H9 (cell line): ENCODE data around the gene SCNN1B. TPM values are rescaled to one million over a fixed set of nuclear protein-coding genes. Genes with fewer than 3 reads are reported as not detected.

Experiments used
- DNase-seq: peaks from one replicate; pipeline ENCODE4 v3.0.0-alpha.2; 2017
- H2AFZ ChIP-seq: one replicate; pipeline ENCODE4 v1.6.1; 2013; ENCODE audit warnings: mild to moderate bottlenecking, low read length, control low read depth, moderate library complexity
- H2AK5ac ChIP-seq: 2 replicates; pipeline ENCODE4 v1.6.1; 2013; ENCODE audit warnings: low read length, control low read depth, mixed read lengths; ENCODE audit not compliant: insufficient read length
- H2BK120ac ChIP-seq: one replicate; pipeline ENCODE4 v1.6.1; 2013; ENCODE audit warnings: low read depth, mild to moderate bottlenecking, low read length, control low read depth, inconsistent platforms; ENCODE audit not compliant: poor library complexity, severe bottlenecking
- H2BK12ac ChIP-seq: 2 replicates; pipeline ENCODE4 v1.6.1; 2013; ENCODE audit warnings: low read length, control low read depth, mixed read lengths, low read depth; ENCODE audit not compliant: insufficient read length
- H2BK15ac ChIP-seq: 2 replicates; pipeline ENCODE4 v1.6.1; 2013; ENCODE audit warnings: low read depth, low read length, control low read depth
- H2BK20ac ChIP-seq: one replicate; pipeline ENCODE4 v1.6.1; 2013; ENCODE audit warnings: low read depth, mild to moderate bottlenecking, low read length, control low read depth, inconsistent platforms; ENCODE audit not compliant: poor library complexity, severe bottlenecking
- H2BK5ac ChIP-seq: 2 replicates; pipeline ENCODE4 v1.6.1; 2013; ENCODE audit warnings: low read length, control low read depth, mixed read lengths; ENCODE audit not compliant: insufficient read length
- H3K14ac ChIP-seq: 2 replicates; pipeline ENCODE4 v1.6.1; 2013; ENCODE audit warnings: low read length, control low read depth; ENCODE audit not compliant: insufficient read depth
- H3K18ac ChIP-seq: 2 replicates; pipeline ENCODE4 v1.6.1; 2013; ENCODE audit warnings: low read depth, mild to moderate bottlenecking, mixed read lengths, low read length, control low read depth; ENCODE audit not compliant: insufficient read length
- H3K23ac ChIP-seq: 2 replicates; pipeline ENCODE4 v1.6.1; 2013; ENCODE audit warnings: low read length, control low read depth, mixed read lengths, low read depth; ENCODE audit not compliant: insufficient read length
- H3K23me2 ChIP-seq: 2 replicates; pipeline ENCODE4 v1.6.1; 2013; ENCODE audit warnings: low read depth, mild to moderate bottlenecking, mixed read lengths, low read length, control low read depth; ENCODE audit not compliant: insufficient read length, poor library complexity, severe bottlenecking
- H3K27ac ChIP-seq: 2 replicates; pipeline ENCODE4 v1.5.1; 2013; ENCODE audit warnings: low read length, control low read depth, mixed read lengths, low read depth; ENCODE audit not compliant: insufficient read length
- H3K27me3 ChIP-seq: 2 replicates; pipeline ENCODE4 v1.6.1; 2013; ENCODE audit warnings: low read length, control low read depth, inconsistent platforms; ENCODE audit not compliant: insufficient read depth
- H3K4ac ChIP-seq: 2 replicates; pipeline ENCODE4 v1.6.1; 2013; ENCODE audit warnings: low read depth, mild to moderate bottlenecking, control low read depth, inconsistent platforms, low read length, moderate library complexity
- H3K4me1 ChIP-seq: 2 replicates; pipeline ENCODE4 v1.6.1; 2013; ENCODE audit warnings: low read length, control low read depth, inconsistent platforms; ENCODE audit not compliant: insufficient read depth
- H3K4me2 ChIP-seq: 2 replicates; pipeline ENCODE4 v1.6.1; 2013; ENCODE audit warnings: low read length, control low read depth, mixed read lengths; ENCODE audit not compliant: insufficient read length, insufficient read depth
- H3K56ac ChIP-seq: 2 replicates; pipeline ENCODE4 v1.6.1; 2013; ENCODE audit warnings: low read depth, mild to moderate bottlenecking, mixed read lengths, low read length, control low read depth; ENCODE audit not compliant: insufficient read length
- H3K79me1 ChIP-seq: 2 replicates; pipeline ENCODE4 v1.6.1; 2013; ENCODE audit warnings: low read depth, mild to moderate bottlenecking, moderate library complexity, low read length, control low read depth, inconsistent platforms; ENCODE audit not compliant: insufficient read depth, poor library complexity, severe bottlenecking
- H3K79me2 ChIP-seq: 2 replicates; pipeline ENCODE4 v1.6.1; 2013; ENCODE audit warnings: low read length, control low read depth, inconsistent platforms; ENCODE audit not compliant: insufficient read depth
- H3K9ac ChIP-seq: 2 replicates; pipeline ENCODE4 v1.6.1; 2013; ENCODE audit warnings: low read length, control low read depth, mixed read lengths; ENCODE audit not compliant: insufficient read length; ENCODE audit errors: extremely low read depth
- H3K9me3 ChIP-seq: one replicate; pipeline ENCODE4 v1.6.1; 2013; ENCODE audit warnings: low read depth, low read length, inconsistent platforms; ENCODE audit not compliant: control insufficient read depth
- H3T11ph ChIP-seq: one replicate; pipeline ENCODE4 v1.6.1; 2013; ENCODE audit warnings: mild to moderate bottlenecking, low read length, control low read depth, inconsistent platforms
- H4K20me1 ChIP-seq: one replicate; pipeline ENCODE4 v1.6.1; 2013; ENCODE audit not compliant: control insufficient read depth, insufficient read length, insufficient read depth
- H4K5ac ChIP-seq: 2 replicates; pipeline ENCODE4 v1.6.1; 2013; ENCODE audit warnings: low read depth, mild to moderate bottlenecking, mixed read lengths, low read length, control low read depth; ENCODE audit not compliant: insufficient read length
- H4K8ac ChIP-seq: replicated peaks from 2 replicates; pipeline ENCODE4 v1.6.1; 2013; ENCODE audit warnings: low read length, control low read depth, mixed read lengths, low read depth; ENCODE audit not compliant: insufficient read length
- H4K91ac ChIP-seq: 2 replicates; pipeline ENCODE4 v1.6.1; 2013; ENCODE audit warnings: low read depth, mild to moderate bottlenecking, moderate library complexity, mixed read lengths, low read length, control low read depth; ENCODE audit not compliant: insufficient read length
- H3K27ac Mint-ChIP-seq, 3 experiments: 2 replicates in 2 of 3; 3 replicates in 1 of 3; pipeline ENCODE4 v1.8.0; 2020 to 2021; ENCODE audit warnings: mixed read lengths in 3 of 3, mild to moderate bottlenecking in 1 of 3, moderate library complexity in 1 of 3
- H3K27me3 Mint-ChIP-seq: 2 replicates; pipeline ENCODE4 v1.8.0; 2021; ENCODE audit warnings: low read depth, mild to moderate bottlenecking, moderate library complexity, mixed read lengths
- H3K36me3 Mint-ChIP-seq, 3 experiments: 2 replicates in 2 of 3; 3 replicates in 1 of 3; pipeline ENCODE4 v1.8.0; 2020 to 2021; ENCODE audit warnings: low read depth in 3 of 3, mixed read lengths in 3 of 3; ENCODE audit not compliant: insufficient read depth in 1 of 3
- H3K4me1 Mint-ChIP-seq, 2 experiments: 2 replicates each; pipeline ENCODE4 v1.8.0; 2020; ENCODE audit warnings: mixed read lengths in 2 of 2
- H3K4me3 Mint-ChIP-seq, 2 experiments: 2 replicates in 1 of 2; 3 replicates in 1 of 2; pipeline ENCODE4 v1.8.0; 2020 to 2021; ENCODE audit warnings: mild to moderate bottlenecking in 2 of 2, mixed read lengths in 2 of 2, moderate library complexity in 1 of 2
- H3K9me3 Mint-ChIP-seq, 2 experiments: 2 replicates in 1 of 2; 3 replicates in 1 of 2; pipeline ENCODE4 v1.8.0; 2020; ENCODE audit warnings: mild to moderate bottlenecking in 2 of 2, mixed read lengths in 2 of 2, moderate library complexity in 1 of 2
- WGBS: extraction: QIAGEN DNeasy Blood & Tissue Kit; methylation state at CpG from one replicate; pipeline ENCODE4 v1.1.7; 2013; ENCODE audit warnings: missing lambda C conversion rate, low lambda C conversion rate, mixed read lengths; ENCODE audit not compliant: insufficient read length; ENCODE audit errors: extremely low coverage; 5-methylcytosine and 5-hydroxymethylcytosine counted together
- total RNA-seq: library from RNA; stranded (reverse); gene quantifications from 2 replicates; pipeline ENCODE4 v1.2.1, GENCODE V29; 2021
- TF ChIP-seq, protein P1 (sequence below): fragments of 200-600 bp; sonication (generic); conservative IDR thresholded peaks from 3 replicates; pipeline ENCODE4 v1.8.0; 2021; ENCODE audit warnings: antibody characterized with exemption, mild to moderate bottlenecking

SCNN1B gene
- total RNA-seq, 1 experiment from 2014 or later, result 0.11 TPM

DNA sequence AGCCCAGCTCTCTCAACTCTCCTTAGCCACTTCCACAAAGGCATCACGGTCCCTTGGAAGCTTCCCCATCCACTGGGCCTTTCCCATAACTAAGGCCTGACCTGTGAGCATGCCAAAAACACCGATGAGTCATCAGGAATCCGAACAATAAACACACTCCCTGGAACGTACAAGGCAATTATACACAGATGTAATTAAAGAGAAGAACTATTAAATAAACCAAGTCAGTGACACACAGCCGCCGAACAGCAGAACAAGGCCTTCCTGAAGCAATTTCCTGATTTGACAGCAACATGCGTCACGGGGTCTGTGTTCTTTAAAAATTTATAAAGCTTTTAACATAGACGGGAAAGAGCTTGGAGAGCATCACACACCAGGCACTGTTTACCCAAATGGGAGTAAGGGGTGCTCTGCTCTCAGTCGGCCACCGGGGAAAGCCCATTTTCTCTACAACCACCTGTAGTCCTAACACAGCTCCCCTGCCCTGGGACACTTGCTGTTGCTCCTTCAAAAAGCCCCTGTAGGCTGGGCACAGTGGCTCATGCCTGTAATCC lies 121.5 kb downstream of the SCNN1B start:
- WGBS, result no CpG with 5 or more reads among the region's 11 CpGs
- no peak overlapping the region for H3K23ac ChIP-seq
- H2BK12ac ChIP-seq, result no peak overlapping the region
- H3K27me3 ChIP-seq, result no peaks in the 10 kb centered on the region
- no peaks in the 10 kb centered on the region; the same call in 1 of the 2 replicates for H3K4me1 ChIP-seq
- Mint-ChIP-seq H3K27me3 (no peaks in the 10 kb centered on the region), H3K9me3 (no peaks in the 10 kb centered on the region), H3K36me3 (peaks cover 6 to 24% (median 19%) of the 10 kb centered on the region in 3 experiments; a peak in 5 of 7 replicates), H3K27ac (peak overlapping the region in 2 of 3 experiments; percentile 25 to 88; a peak in 2 of 7 replicates), H3K4me3 (no peak overlapping the region), H3K4me1 (peaks cover 9 to 13% of the 10 kb centered on the region in 2 experiments)
- no peak overlapping the region for H2BK15ac ChIP-seq
- H4K20me1 ChIP-seq, result no peaks in the 10 kb centered on the region
- no peak overlapping the region for H3K18ac ChIP-seq
- no peak overlapping the region for H3K9ac ChIP-seq
- no peak overlapping the region for H4K8ac ChIP-seq
- H2BK120ac ChIP-seq, result no peak overlapping the region
- H4K91ac ChIP-seq, result no peak overlapping the region
- no peak overlapping the region for H3K56ac ChIP-seq
- H3K27ac ChIP-seq, result peak overlapping the region; percentile 49
- no peak overlapping the region for H3K14ac ChIP-seq
- H3T11ph ChIP-seq, result no peak overlapping the region
- no peak overlapping the region for H2BK20ac ChIP-seq
- H4K5ac ChIP-seq, result peak overlapping the region; percentile 42
- H3K4me2 ChIP-seq, result no peak overlapping the region
- no peaks in the 10 kb centered on the region for H3K79me2 ChIP-seq
- no peak overlapping the region for H2BK5ac ChIP-seq
- TF ChIP-seq, protein P1, sequence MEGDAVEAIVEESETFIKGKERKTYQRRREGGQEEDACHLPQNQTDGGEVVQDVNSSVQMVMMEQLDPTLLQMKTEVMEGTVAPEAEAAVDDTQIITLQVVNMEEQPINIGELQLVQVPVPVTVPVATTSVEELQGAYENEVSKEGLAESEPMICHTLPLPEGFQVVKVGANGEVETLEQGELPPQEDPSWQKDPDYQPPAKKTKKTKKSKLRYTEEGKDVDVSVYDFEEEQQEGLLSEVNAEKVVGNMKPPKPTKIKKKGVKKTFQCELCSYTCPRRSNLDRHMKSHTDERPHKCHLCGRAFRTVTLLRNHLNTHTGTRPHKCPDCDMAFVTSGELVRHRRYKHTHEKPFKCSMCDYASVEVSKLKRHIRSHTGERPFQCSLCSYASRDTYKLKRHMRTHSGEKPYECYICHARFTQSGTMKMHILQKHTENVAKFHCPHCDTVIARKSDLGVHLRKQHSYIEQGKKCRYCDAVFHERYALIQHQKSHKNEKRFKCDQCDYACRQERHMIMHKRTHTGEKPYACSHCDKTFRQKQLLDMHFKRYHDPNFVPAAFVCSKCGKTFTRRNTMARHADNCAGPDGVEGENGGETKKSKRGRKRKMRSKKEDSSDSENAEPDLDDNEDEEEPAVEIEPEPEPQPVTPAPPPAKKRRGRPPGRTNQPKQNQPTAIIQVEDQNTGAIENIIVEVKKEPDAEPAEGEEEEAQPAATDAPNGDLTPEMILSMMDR, result peak; percentile 21; the same call in 2 of the 3 replicates
- no peaks in the 10 kb centered on the region for H3K79me1 ChIP-seq
- H2AFZ ChIP-seq, result no peak overlapping the region
- no peak overlapping the region for H3K4ac ChIP-seq
- no peak overlapping the region for H2AK5ac ChIP-seq
- no peaks in the 10 kb centered on the region for H3K23me2 ChIP-seq
- H3K9me3 ChIP-seq, result no peaks in the 10 kb centered on the region
- DNase-seq, result no peak
